Measurements from ENCODE around the gene KANSL1.
A peak's percentile ranks its signal among the peaks of the same experiment; 100 is the strongest.
"Not testable (repeated sequence)": the region's sequence is repeated elsewhere in the genome, so short reads cannot be mapped to it uniquely, and the experiment has no call there.

KANSL1 gene

GRCh38 chr17:46011711-46012505 is 181.3 kb downstream of the KANSL1 start:
- no peak for DNase-seq

DNA sequence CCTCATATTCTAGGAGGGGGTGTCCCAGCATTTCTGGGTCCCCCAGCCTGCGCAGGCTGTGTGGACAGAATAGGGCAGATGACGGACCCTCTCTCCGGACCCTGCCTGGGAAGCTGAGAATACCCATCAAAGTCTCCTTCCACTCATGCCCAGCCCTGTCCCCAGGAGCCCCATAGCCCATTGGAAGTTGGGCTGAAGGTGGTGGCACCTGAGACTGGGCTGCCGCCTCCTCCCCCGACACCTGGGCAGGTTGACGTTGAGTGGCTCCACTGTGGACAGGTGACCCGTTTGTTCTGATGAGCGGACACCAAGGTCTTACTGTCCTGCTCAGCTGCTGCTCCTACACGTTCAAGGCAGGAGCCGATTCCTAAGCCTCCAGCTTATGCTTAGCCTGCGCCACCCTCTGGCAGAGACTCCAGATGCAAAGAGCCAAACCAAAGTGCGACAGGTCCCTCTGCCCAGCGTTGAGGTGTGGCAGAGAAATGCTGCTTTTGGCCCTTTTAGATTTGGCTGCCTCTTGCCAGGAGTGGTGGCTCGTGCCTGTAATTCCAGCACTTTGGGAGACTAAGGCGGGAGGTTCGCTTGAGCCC is 182.5 kb downstream of the KANSL1 start:
- no peak for DNase-seq

- DNase-seq, result no peak
Observed at GRCh38 chr17:46009681-46010596, 183.3 kb downstream of the KANSL1 start.

GRCh38 chr17:46008591-46008990 is 184.6 kb downstream of the KANSL1 start:
- no peak for DNase-seq

DNA sequence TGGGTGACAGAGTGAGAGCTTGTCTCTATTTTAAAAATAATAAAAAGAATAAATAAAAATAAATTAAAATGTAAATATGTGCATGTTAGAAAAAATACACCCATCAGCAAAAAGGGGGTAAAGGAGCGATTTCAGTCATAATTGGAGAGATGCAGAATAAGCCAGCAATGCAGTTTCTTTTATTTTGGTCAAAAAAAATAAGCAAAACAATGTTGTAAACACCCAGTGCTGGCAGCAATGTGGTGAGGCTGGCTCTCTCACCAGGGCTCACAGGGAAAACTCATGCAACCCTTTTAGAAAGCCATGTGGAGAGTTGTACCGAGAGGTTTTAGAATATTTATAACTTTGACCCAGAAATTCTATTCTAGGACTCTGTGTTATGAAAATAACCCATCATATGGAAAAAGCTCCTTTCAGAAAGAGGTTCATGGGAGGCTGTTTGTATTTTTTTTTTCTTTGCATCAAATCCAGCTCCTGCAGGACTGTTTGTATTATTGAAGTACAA is 185.7 kb downstream of the KANSL1 start:
- DNase-seq, result no peak

DNA sequence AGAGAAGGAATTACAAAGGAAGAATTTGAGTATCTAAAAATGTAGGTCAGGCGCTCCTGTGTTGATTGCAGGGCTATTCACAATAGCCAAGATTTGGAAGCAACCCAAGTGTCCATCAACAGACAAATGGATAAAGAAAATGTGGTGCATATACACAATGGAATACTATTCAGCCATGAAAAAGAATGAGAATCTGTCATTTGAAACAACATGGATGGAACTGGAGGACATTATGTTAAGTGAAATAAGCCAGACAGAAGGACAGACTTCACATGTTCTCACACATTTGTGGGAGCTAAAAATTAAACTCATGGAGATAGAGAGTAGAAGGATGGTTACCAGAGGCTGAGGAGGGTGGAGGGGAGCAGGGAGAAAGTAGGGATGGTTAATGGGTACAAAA is 187.1 kb downstream of the KANSL1 start:
- not testable (repeated sequence) for DNase-seq

- no peak for DNase-seq
Observed at GRCh38 chr17:46003907-46004748, 189.1 kb downstream of the KANSL1 start.

DNA sequence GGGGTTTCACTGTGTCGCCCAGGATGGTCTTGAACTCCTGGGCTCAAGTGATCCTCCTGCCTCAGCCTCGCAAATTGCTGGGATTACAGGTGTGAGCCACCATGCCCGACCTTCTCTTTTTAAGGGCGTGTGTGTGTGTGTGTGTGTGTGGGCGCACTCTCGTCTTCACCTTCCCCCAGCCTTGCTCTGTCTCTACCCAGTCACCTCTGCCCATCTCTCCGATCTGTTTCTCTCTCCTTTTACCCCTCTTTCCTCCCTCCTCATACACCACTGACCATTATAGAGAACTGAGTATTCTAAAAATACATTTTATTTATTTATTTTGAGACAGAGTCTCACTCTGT is 190.3 kb downstream of the KANSL1 start:
- DNase-seq, result no peak

- DNase-seq, result peak; percentile 66 to 68
Observed at GRCh38 chr17:46002311-46002972, 190.8 kb downstream of the KANSL1 start.

GRCh38 chr17:46001390-46002310 is 191.6 kb downstream of the KANSL1 start:
- DNase-seq, result no peak

DNA sequence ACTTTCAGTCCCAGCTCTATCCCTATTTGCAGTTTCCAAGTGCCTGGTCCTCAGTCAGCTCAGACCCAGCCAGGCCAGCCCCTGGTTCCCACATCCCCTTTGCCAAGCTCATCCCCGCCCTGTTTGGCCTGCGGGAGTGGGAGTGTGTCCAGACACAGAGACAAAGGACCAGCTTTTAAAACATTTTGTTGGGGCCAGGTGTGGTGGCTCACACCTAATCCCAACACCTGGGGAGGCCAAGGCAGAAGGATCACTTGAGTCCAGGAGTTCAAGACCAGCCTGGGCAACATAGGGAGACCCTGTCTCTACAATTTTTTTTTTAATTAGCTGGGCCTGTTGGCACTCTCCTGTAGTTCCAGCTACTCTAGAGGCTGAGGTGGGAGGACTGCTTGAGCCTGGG is 192.5 kb downstream of the KANSL1 start:
- no peak for DNase-seq

GRCh38 chr17:46000292-46000691 is 192.9 kb downstream of the KANSL1 start:
- no peak for DNase-seq

- DNase-seq, result no peak
Observed at GRCh38 chr17:45999900-46000290, 193.3 kb downstream of the KANSL1 start.

DNA sequence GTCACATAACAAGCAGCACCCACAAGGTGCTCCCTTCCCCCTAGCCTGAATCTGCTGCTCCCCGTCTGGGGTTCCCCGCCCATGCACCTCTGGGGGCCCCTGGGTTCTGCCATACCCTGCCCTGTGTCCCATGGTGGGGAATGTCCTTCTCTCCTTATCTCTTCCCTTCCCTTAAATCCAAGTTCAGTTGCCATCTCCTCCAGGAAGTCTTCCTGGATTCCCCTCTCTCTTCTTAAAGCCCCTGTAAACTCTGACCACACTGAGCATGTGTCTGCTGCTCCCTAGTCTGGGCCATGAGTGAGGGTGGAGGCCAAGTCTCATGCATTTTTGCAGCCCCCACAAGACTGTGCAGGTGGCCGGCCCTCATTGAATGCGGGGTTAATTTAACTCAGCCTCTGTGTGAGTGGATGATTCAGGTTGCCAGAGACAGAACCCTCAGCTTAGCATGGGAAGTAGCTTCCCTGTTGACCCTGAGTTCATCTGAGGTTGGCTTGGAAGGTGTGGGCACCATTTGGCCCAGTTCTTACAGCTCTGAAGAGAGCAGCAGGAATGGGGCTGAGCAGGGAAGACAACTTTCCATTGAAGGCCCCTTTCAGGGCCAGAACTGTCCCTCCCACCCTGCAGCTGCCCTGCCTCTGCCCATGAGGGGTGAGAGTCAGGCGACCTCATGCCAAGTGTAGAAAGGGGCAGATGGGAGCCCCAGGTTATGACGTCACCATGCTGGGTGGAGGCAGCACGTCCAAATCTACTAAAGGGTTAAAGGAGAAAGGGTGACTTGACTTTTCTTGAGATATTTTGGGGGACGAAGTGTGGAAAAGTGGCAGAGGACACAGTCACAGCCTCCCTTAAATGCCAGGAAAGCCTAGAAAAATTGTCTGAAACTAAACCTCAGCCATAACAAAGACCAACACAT is 194.0 kb downstream of the KANSL1 start, which contains the start of gene STH:
TSS of gene STH (plus strand) at position 264 of the 913 bp plus-strand sequence. CDS start at position 294, 30 bp downstream.
- DNase-seq, result no peak

DNA sequence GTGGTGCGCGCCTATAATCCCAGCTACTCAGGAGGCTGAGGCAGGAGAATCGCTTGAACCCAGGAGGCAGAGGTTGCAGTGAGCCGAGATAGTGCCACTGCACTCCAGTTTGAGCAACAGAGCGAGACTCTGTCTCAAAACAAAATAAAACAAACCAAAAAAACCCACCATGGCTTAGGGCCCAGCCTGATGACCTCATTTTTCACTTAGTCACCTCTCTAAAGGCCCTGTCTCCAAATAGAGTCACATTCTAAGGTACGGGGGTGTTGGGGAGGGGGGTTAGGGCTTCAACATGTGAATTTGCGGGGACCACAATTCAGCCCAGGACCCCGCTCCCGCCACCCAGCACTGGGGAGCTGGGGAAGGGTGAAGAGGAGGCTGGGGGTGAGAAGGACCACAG is 195.6 kb downstream of the KANSL1 start:
- no peak for DNase-seq

DNA sequence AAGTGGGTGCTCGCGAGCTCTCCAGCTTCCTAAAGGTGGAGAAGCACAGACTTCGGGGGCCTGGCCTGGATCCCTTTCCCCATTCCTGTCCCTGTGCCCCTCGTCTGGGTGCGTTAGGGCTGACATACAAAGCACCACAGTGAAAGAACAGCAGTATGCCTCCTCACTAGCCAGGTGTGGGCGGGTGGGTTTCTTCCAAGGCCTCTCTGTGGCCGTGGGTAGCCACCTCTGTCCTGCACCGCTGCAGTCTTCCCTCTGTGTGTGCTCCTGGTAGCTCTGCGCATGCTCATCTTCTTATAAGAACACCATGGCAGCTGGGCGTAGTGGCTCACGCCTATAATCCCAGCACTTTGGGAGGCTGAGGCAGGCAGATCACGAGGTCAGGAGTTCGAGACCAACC is 196.1 kb downstream of the KANSL1 start:
- DNase-seq, result no peak

DNA sequence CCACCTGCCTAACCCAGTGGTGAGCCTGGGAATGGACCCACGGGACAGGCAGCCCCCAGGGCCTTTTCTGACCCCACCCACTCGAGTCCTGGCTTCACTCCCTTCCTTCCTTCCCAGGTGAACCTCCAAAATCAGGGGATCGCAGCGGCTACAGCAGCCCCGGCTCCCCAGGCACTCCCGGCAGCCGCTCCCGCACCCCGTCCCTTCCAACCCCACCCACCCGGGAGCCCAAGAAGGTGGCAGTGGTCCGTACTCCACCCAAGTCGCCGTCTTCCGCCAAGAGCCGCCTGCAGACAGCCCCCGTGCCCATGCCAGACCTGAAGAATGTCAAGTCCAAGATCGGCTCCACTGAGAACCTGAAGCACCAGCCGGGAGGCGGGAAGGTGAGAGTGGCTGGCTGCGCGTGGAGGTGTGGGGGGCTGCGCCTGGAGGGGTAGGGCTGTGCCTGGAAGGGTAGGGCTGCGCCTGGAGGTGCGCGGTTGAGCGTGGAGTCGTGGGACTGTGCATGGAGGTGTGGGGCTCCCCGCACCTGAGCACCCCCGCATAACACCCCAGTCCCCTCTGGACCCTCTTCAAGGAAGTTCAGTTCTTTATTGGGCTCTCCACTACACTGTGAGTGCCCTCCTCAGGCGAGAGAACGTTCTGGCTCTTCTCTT is 196.8 kb downstream of the KANSL1 start:
- no peak for DNase-seq

DNA sequence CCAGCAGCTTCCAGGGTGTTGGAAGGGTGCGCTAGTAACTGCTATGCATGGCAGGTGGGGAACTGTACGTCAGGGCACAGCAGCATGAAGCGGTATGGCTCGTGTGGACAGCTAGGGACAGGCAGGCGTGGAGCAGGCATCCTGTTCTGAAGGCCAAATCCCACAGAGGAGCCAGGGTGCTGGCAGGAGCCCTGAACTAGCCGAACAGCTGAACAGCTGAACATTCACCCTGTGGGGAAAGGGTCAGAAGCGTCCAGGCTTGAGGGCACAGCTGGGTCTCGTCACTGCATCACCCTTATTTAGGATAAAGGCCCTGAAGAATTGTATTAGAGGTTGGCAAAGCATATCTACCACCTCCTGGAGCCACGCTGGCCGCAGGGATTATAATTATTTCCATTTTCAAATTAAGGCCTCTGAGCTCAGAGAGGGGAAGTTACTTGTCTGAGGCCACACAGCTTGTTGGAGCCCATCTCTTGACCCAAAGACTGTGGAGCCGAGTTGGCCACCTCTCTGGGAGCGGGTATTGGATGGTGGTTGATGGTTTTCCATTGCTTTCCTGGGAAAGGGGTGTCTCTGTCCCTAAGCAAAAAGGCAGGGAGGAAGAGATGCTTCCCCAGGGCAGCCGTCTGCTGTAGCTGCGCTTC is 197.5 kb downstream of the KANSL1 start:
- no peak for DNase-seq

Measured in activated CD4-positive, alpha-beta T cell treated with anti-CD3 and anti-CD28 coated beads, Interleukin-2, amount 50 U/mL, for 4 hours (primary cell).